HCT116 (cell line): Measurements from ENCODE around the gene STRIP1. TPM values are rescaled to one million over a fixed set of nuclear protein-coding genes. Genes with fewer than 3 reads are reported as not detected.

ENCODE experiments used
- ATAC-seq: fragments of 200-7000 bp; cut with Tn5 transposase; 2 replicates; pipeline ENCODE4 v1.9.1; 2020; ENCODE audit warnings: mild to moderate bottlenecking, moderate library complexity
- BruUV-seq: library from RNA; stranded (reverse); fragments of 400-500 nt; replicated peaks from 2 replicates; lab custom pipeline; 2021; lab: Mats Ljungman, UMichigan
- CTCF ChIA-PET: fragments of 300-600 bp; sonication (Branson Sonifier 250); formaldehyde crosslinking; loops from one replicate; lab custom pipeline; 2021; ENCODE audit warnings: antibody characterized with exemption; lab: Charles Lee
- POLR2A ChIA-PET: fragments of 300-600, 350-600 bp; sonication (Branson Sonifier 250); formaldehyde crosslinking; loops from one replicate; lab custom pipeline; 2021; ENCODE audit warnings: antibody characterized with exemption; lab: Charles Lee
- RAD21 ChIA-PET, 2 experiments: fragments of 300-600 bp; sonication (Branson Sonifier 250); formaldehyde crosslinking; loops; one replicate each; lab custom pipeline; 2023; ENCODE audit warnings: low total read pairs in 2 of 2; ENCODE audit not compliant: uncharacterized antibody in 2 of 2, unreplicated experiment in 2 of 2, low non-redundant PET in 1 of 2; lab: Charles Lee
- DNase-seq: peaks from one replicate; pipeline ENCODE4 v3.0.0-alpha.2; 2010; ENCODE audit warnings: low read depth, low spot score
- H2AFZ ChIP-seq: fragments of 200-600 bp; shearing (Covaris generic), sonication (generic); 2 replicates; pipeline ENCODE4 v1.6.1; 2017; ENCODE audit warnings: low read depth, mixed run types, mixed read lengths, antibody characterized with exemption, low read length; ENCODE audit not compliant: poor library complexity, severe bottlenecking
- H3K27ac ChIP-seq: 2 replicates; pipeline ENCODE4 v1.5.1; 2012; ENCODE audit warnings: low read depth, low read length
- H3K27me3 ChIP-seq: fragments of 200-600 bp; sonication (generic); 2 replicates; pipeline ENCODE4 v1.6.1; 2016; ENCODE audit warnings: mixed run types, low read length, mixed read lengths; ENCODE audit not compliant: insufficient read depth
- H3K36me3 ChIP-seq, 2 experiments: fragments of 200-500 bp in 1 of 2; fragments of 200-600 bp in 1 of 2; sonication (Bioruptor generic) in 1 of 2; sonication (generic) in 1 of 2; 2 replicates each; pipeline versions ENCODE4 v1.5.1 to v1.6.1; 2014 to 2016; ENCODE audit warnings: low read length in 2 of 2, inconsistent platforms in 1 of 2, mixed read lengths in 1 of 2, mixed run types in 1 of 2; ENCODE audit not compliant: insufficient read depth in 2 of 2, control insufficient read depth in 1 of 2
- H3K4me1 ChIP-seq, 2 experiments: fragments of 200-600 bp in 1 of 2; sonication (generic) in 1 of 2; 2 replicates each; pipeline versions ENCODE4 v1.5.1 to v1.6.1; 2012 to 2017; ENCODE audit warnings: low read length in 2 of 2, inconsistent platforms in 1 of 2, mild to moderate bottlenecking in 1 of 2, mixed read lengths in 1 of 2, mixed run types in 1 of 2, moderate library complexity in 1 of 2; ENCODE audit not compliant: insufficient read depth in 2 of 2, control insufficient read depth in 1 of 2
- H3K4me2 ChIP-seq: fragments of 200-600 bp; sonication (generic); 2 replicates; pipeline ENCODE4 v1.6.1; 2017; ENCODE audit warnings: mixed run types, low read length, mixed read lengths
- H3K4me3 ChIP-seq, 2 experiments: fragments of 200-600 bp in 1 of 2; sonication (generic) in 1 of 2; replicated peaks in 1 of 2; 2 replicates each; pipeline ENCODE4 v1.5.1; 2011 to 2016; ENCODE audit warnings: low read length in 2 of 2, control low read depth in 1 of 2, low read depth in 1 of 2, mild to moderate bottlenecking in 1 of 2, mixed read lengths in 1 of 2, mixed run types in 1 of 2
- H3K79me2 ChIP-seq: fragments of 200-600 bp; sonication (generic); 2 replicates; pipeline ENCODE4 v1.6.1; 2017; ENCODE audit warnings: mild to moderate bottlenecking, mixed run types, low read length, moderate library complexity, mixed read lengths; ENCODE audit not compliant: insufficient read depth
- H3K9ac ChIP-seq: fragments of 200-600 bp; sonication (generic); 2 replicates; pipeline ENCODE4 v1.6.1; 2016; ENCODE audit warnings: low read length, mixed read lengths
- H3K9me2 ChIP-seq: fragments of 200-600 bp; sonication (generic), shearing (Covaris generic); 2 replicates; pipeline ENCODE4 v1.6.1; 2017; ENCODE audit warnings: mixed run types, mild to moderate bottlenecking, moderate library complexity; ENCODE audit not compliant: insufficient read depth
- H3K9me3 ChIP-seq, 2 experiments: fragments of 200-500 bp in 1 of 2; fragments of 200-600 bp in 1 of 2; sonication (Bioruptor generic) in 1 of 2; sonication (generic) in 1 of 2; 2 replicates each; pipeline ENCODE4 v1.6.1; 2014 to 2017; ENCODE audit warnings: low read length in 2 of 2, mixed read lengths in 2 of 2, inconsistent platforms in 1 of 2, low read depth in 1 of 2, mild to moderate bottlenecking in 1 of 2, mixed run types in 1 of 2, moderate library complexity in 1 of 2; ENCODE audit not compliant: control insufficient read depth in 1 of 2, insufficient read depth in 1 of 2
- H4K20me1 ChIP-seq: fragments of 200-600 bp; sonication (generic), shearing (Covaris generic); 2 replicates; pipeline ENCODE4 v1.6.1; 2017; ENCODE audit warnings: mixed run types, mild to moderate bottlenecking, moderate library complexity; ENCODE audit not compliant: insufficient read depth
- EZH2phosphoT487 ChIP-seq: fragments of 200-600 bp; IDR thresholded peaks from 2 replicates; pipeline ENCODE4 v1.6.1; 2018; ENCODE audit warnings: antibody characterized with exemption, borderline replicate concordance
- FOSL1 ChIP-seq: IDR thresholded peaks from 2 replicates; pipeline ENCODE4 v1.6.1; 2012; ENCODE audit warnings: low read depth
- RAD21 ChIP-seq: IDR thresholded peaks from 2 replicates; pipeline ENCODE4 v1.6.1; 2012; ENCODE audit warnings: low read depth, mild to moderate bottlenecking
- ZFX ChIP-seq: fragments of 450-650 bp; IDR thresholded peaks from 2 replicates; pipeline ENCODE4 v1.6.1; 2017
- intact Hi-C: fragments of 100-400 bp; cut with micrococcal nuclease; formaldehyde crosslinking; loops from 2 replicates; pipeline ENCODE4 v1.10.0; 2022
- total RNA-seq: library from RNA; stranded (reverse); gene quantifications from one replicate; pipeline ENCODE4 v1.2.1, GENCODE V29; 2021; ENCODE audit not compliant: unreplicated experiment
- TF ChIP-seq, protein P1 (sequence below): IDR thresholded peaks from 2 replicates; pipeline ENCODE4 v1.6.1; 2011; ENCODE audit warnings: mild to moderate bottlenecking, low read length, moderate library complexity; ENCODE audit not compliant: insufficient replicate concordance; ENCODE audit errors: extremely low read depth
- TF ChIP-seq, protein P2 (sequence below), 3 experiments: fragments of 200-600 bp in 1 of 3; sonication (generic) in 1 of 3; IDR thresholded peaks in 2 of 3; conservative IDR thresholded peaks in 1 of 3; 2 replicates each; pipeline ENCODE4 v1.5.1; 2012 to 2017; ENCODE audit warnings: low read depth in 2 of 3, low read length in 2 of 3, antibody characterized with exemption in 1 of 3, borderline replicate concordance in 1 of 3, control low read depth in 1 of 3, mild to moderate bottlenecking in 1 of 3, mixed read lengths in 1 of 3, mixed run types in 1 of 3, moderate library complexity in 1 of 3; ENCODE audit not compliant: insufficient read depth in 1 of 3

The STRIP1 gene
- total RNA-seq, 1 experiment from 2014 or later: 33.5 TPM

DNA sequence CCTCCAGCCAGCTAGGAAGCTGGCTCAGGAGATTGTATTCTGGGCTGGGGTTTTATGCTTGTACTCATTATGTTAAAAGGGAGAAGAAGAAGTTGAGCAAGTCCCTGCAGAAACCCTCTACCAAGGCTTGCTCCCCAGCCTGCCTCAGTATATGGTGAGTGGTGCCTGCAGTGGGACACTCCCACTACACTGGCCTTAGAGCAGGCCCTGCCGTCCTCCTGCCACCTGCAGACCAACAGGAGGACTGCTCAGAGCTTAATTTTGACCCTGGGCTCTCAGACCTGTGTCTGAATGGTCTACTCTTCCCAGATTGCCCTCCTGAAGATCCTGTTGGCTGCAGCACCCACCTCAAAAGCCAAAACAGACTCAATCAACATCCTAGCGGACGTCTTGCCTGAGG lies 13.0 kb downstream of the STRIP1 start:
- H2AFZ ChIP-seq: no peak overlapping the region
- no peak overlapping the region for H3K4me3 ChIP-seq
- RAD21 ChIA-PET: no interaction called here
- H3K36me3 ChIP-seq: peaks cover 44 to 55% of the 10 kb centered on the region in 2 experiments; a peak in 3 of 4 replicates
- H3K9ac ChIP-seq: no peak overlapping the region
- H3K9me3 ChIP-seq: no peaks in the 10 kb centered on the region
- POLR2A ChIA-PET: no interaction called here
- H3K79me2 ChIP-seq: no peaks in the 10 kb centered on the region
- H3K9me2 ChIP-seq: no peaks in the 10 kb centered on the region
- H3K4me2 ChIP-seq: no peak overlapping the region
- peak; percentile 87 for ATAC-seq
- intact Hi-C loops: no loop called here
- DNase-seq: no peak
- H4K20me1 ChIP-seq: no peaks in the 10 kb centered on the region
- TF ChIP-seq, protein P1, sequence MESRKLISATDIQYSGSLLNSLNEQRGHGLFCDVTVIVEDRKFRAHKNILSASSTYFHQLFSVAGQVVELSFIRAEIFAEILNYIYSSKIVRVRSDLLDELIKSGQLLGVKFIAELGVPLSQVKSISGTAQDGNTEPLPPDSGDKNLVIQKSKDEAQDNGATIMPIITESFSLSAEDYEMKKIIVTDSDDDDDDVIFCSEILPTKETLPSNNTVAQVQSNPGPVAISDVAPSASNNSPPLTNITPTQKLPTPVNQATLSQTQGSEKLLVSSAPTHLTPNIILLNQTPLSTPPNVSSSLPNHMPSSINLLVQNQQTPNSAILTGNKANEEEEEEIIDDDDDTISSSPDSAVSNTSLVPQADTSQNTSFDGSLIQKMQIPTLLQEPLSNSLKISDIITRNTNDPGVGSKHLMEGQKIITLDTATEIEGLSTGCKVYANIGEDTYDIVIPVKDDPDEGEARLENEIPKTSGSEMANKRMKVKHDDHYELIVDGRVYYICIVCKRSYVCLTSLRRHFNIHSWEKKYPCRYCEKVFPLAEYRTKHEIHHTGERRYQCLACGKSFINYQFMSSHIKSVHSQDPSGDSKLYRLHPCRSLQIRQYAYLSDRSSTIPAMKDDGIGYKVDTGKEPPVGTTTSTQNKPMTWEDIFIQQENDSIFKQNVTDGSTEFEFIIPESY: no peak
- TF ChIP-seq, protein P2, sequence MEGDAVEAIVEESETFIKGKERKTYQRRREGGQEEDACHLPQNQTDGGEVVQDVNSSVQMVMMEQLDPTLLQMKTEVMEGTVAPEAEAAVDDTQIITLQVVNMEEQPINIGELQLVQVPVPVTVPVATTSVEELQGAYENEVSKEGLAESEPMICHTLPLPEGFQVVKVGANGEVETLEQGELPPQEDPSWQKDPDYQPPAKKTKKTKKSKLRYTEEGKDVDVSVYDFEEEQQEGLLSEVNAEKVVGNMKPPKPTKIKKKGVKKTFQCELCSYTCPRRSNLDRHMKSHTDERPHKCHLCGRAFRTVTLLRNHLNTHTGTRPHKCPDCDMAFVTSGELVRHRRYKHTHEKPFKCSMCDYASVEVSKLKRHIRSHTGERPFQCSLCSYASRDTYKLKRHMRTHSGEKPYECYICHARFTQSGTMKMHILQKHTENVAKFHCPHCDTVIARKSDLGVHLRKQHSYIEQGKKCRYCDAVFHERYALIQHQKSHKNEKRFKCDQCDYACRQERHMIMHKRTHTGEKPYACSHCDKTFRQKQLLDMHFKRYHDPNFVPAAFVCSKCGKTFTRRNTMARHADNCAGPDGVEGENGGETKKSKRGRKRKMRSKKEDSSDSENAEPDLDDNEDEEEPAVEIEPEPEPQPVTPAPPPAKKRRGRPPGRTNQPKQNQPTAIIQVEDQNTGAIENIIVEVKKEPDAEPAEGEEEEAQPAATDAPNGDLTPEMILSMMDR (IDR thresholded peaks at IDR 0.05 in 2 of 3, conservative IDR thresholded peaks at IDR 0.05 in 1 of 3; ENCODE audit: borderline replicate concordance in 1 of 3, insufficient read depth in 1 of 3, low read depth in 2 of 3, low read length in 2 of 3): peak in 2 of 3 experiments; percentile 7 to 22; a peak in 2 of 6 replicates
- TF ChIP-seq ZFX: no peak
- no peak for TF ChIP-seq EZH2phosphoT487
- TF ChIP-seq RAD21: peak; percentile 17; the same call in 1 of the 2 replicates
- TF ChIP-seq FOSL1: no peak
- CTCF ChIA-PET: no interaction called here
- H3K4me1 ChIP-seq: no peaks in the 10 kb centered on the region
- no peak overlapping the region for H3K27ac ChIP-seq
- H3K27me3 ChIP-seq: no peaks in the 10 kb centered on the region
- no TSS peak for BruUV-seq
